Transverse colon (tissue), 4 donors: ENCODE measurements around the gene PRIMA1. TPM values are rescaled to one million over a fixed set of nuclear protein-coding genes. Genes with fewer than 3 reads are reported as not detected.

Experiments
- DNase-seq: peaks from one replicate; pipeline ENCODE4 v3.0.0-alpha.2; 2019
- H3K27ac ChIP-seq, 4 donors: fragments of 200-600 bp; sonication (generic); 2 replicates each; pipeline ENCODE4 v1.5.1; 2016 to 2018; ENCODE audit warnings: inconsistent platforms in 4 of 4
- H3K27me3 ChIP-seq: fragments of 200-600 bp; sonication (generic); 2 replicates; pipeline ENCODE4 v1.5.1; 2017; ENCODE audit warnings: inconsistent platforms
- H3K36me3 ChIP-seq, 4 donors: fragments of 200-600 bp; sonication (generic); 2 replicates each; pipeline ENCODE4 v1.5.1; 2017 to 2019; ENCODE audit warnings: inconsistent platforms in 4 of 4
- H3K4me1 ChIP-seq, 4 donors: fragments of 200-600 bp; sonication (generic); 2 replicates each; pipeline ENCODE4 v1.5.1; 2017 to 2020; ENCODE audit warnings: inconsistent platforms in 4 of 4
- H3K4me3 ChIP-seq, 4 donors: fragments of 200-600 bp; sonication (generic); 1 replicate in 1 of 4; 2 replicates in 3 of 4; pipeline versions ENCODE4 v1.5.1 to v1.6.1; 2017 to 2019; ENCODE audit warnings: inconsistent platforms in 4 of 4
- H3K9me3 ChIP-seq, 2 donors: fragments of 200-600 bp; sonication (generic); 2 replicates each; pipeline ENCODE4 v1.5.1; 2017 to 2019; ENCODE audit warnings: inconsistent platforms in 2 of 2
- CTCF ChIP-seq, 5 experiments: fragments of 200-600 bp in 3 of 5; fragments of 450-650 bp in 2 of 5; sonication (generic) in 3 of 5; IDR thresholded peaks; 1 replicate in 2 of 5; 2 replicates in 3 of 5; pipeline ENCODE4 v1.5.1; 2016 to 2017; ENCODE audit warnings: antibody characterized with exemption in 5 of 5, inconsistent platforms in 3 of 5, mild to moderate bottlenecking in 2 of 5, moderate library complexity in 1 of 5
- EP300 ChIP-seq: sonication (generic); formaldehyde crosslinking; IDR thresholded peaks from one replicate; pipeline ENCODE4 v1.6.1; 2017; ENCODE audit warnings: antibody characterized with exemption, low read depth
- POLR2A ChIP-seq: fragments of 450-650 bp; IDR thresholded peaks from one replicate; pipeline ENCODE4 v1.6.1; 2016; ENCODE audit warnings: antibody characterized with exemption, mild to moderate bottlenecking, moderate library complexity
- POLR2AphosphoS5 ChIP-seq, 3 donors: sonication (generic); formaldehyde crosslinking; IDR thresholded peaks; one replicate each; pipeline ENCODE4 v1.6.1; 2016; ENCODE audit warnings: antibody characterized with exemption in 3 of 3
- WGBS, 2 donors: methylation state at CpG; one replicate each; pipeline ENCODE4 v1.1.5; 2018; ENCODE audit warnings: low coverage in 1 of 2; 5-methylcytosine and 5-hydroxymethylcytosine counted together
- in situ Hi-C, 4 donors: fragments of 200-750 bp; cut with MboI; loops; one replicate each; pipeline versions ENCODE4 v1.15.0 to v1.15.1; 2017; ENCODE audit warnings: low sequenced_read_pairs in 3 of 4, low pct_ligation_motif_present in 1 of 4, low pct_unique_long_range_greater_than_20kb in 1 of 4
- intact Hi-C: fragments of 100-400 bp; cut with DNase I; formaldehyde crosslinking; loops from one replicate; pipeline ENCODE4 v1.15.1; 2023; ENCODE audit warnings: low total_unique reads
- total RNA-seq, 4 donors: library from RNA; depleted of rRNA; stranded (reverse); fragments of >200 nt; gene quantifications; one replicate each; pipeline ENCODE4 v1.1.0, GENCODE V29; 2016

The PRIMA1 gene
- total RNA-seq, 4 donors from 2014 or later, result 3.0 to 8.2 (median 4.8) TPM

GRCh38 chr14:93797536-93797935 lies 9.3 kb upstream of the PRIMA1 start:
- H3K27me3 ChIP-seq, result no peaks in the 10 kb centered on the region
- TF ChIP-seq POLR2A (no peak), EP300 (no peak), POLR2AphosphoS5 (IDR thresholded peaks at IDR 0.05) (no peak), CTCF (IDR thresholded peaks at IDR 0.05) (no peak)
- WGBS, 2 donors, result 84% methylated on average over 12 of the region's 12 CpGs; no CpG with 5 or more reads in 1 of the 2 donors
- intact Hi-C loops (no loop called here), in situ Hi-C loops (no loop called here)
- DNase-seq, result no peak
- no peak overlapping the region for H3K4me3 ChIP-seq
- H3K36me3 ChIP-seq, result no peaks in the 10 kb centered on the region
- no peaks in the 10 kb centered on the region for H3K9me3 ChIP-seq
- H3K4me1 ChIP-seq, result peaks cover 4 to 14% (median 10%) of the 10 kb centered on the region in 4 donors
- no peak overlapping the region for H3K27ac ChIP-seq

GRCh38 chr14:93797071-93797470 lies 8.8 kb upstream of the PRIMA1 start:
- TF ChIP-seq EP300 (no peak), CTCF (IDR thresholded peaks at IDR 0.05) (no peak), POLR2AphosphoS5 (IDR thresholded peaks at IDR 0.05) (no peak), POLR2A (no peak)

GRCh38 chr14:93794756-93795155 lies 6.5 kb upstream of the PRIMA1 start:
- DNase-seq, result no peak
- H3K27ac ChIP-seq, result no peak overlapping the region
- peaks cover 5% of the 10 kb centered on the region for H3K27me3 ChIP-seq
- no peak for TF ChIP-seq EP300
- no peak for TF ChIP-seq CTCF (IDR thresholded peaks at IDR 0.05)
- no peak for TF ChIP-seq POLR2AphosphoS5 (IDR thresholded peaks at IDR 0.05)
- TF ChIP-seq POLR2A, result no peak
- in situ Hi-C loops (no loop called here), intact Hi-C loops (no loop called here)
- H3K4me3 ChIP-seq, result no peak overlapping the region
- no peaks in the 10 kb centered on the region for H3K9me3 ChIP-seq
- 88% methylated on average over 5 of the region's 5 CpGs; no CpG with 5 or more reads in 1 of the 2 donors for WGBS, 2 donors
- no peaks in the 10 kb centered on the region for H3K36me3 ChIP-seq
- H3K4me1 ChIP-seq, result peaks cover under 1 to 13% (median 8%) of the 10 kb centered on the region in 4 donors

More at GRCh38 chr14:93797071-93797470, 8.8 kb upstream of the PRIMA1 start:
- Histone ChIP-seq H3K27me3 (no peaks in the 10 kb centered on the region), H3K36me3 (no peaks in the 10 kb centered on the region), H3K4me1 (peaks cover 4 to 14% (median 10%) of the 10 kb centered on the region in 4 donors), H3K4me3 (no peak overlapping the region), H3K27ac (no peak overlapping the region), H3K9me3 (no peaks in the 10 kb centered on the region)
- intact Hi-C loops, result no loop called here
- in situ Hi-C loops, result no loop called here
- WGBS, 2 donors, result 66 to 72% methylated on average over 4 of the region's 4 CpGs
- DNase-seq, result no peak

- DNase-seq, result no peak
- Histone ChIP-seq H3K4me1 (peaks cover 6 to 12% (median 10%) of the 10 kb centered on the region in 4 donors), H3K4me3 (no peak overlapping the region), H3K27me3 (peaks cover 13% of the 10 kb centered on the region), H3K36me3 (no peaks in the 10 kb centered on the region), H3K27ac (no peak overlapping the region), H3K9me3 (no peaks in the 10 kb centered on the region)
- TF ChIP-seq EP300 (no peak), CTCF (IDR thresholded peaks at IDR 0.05) (no peak)
- in situ Hi-C loops, result no loop called here
- intact Hi-C loops, result no loop called here
- 68 to 81% methylated on average over 8 to 10 of the region's 10 CpGs for WGBS, 2 donors
These were observed 5.5 kb upstream of the PRIMA1 start for GRCh38 chr14:93793555-93794324.
